ENCODE measurements around the gene CENPV. TPM values are rescaled to one million over a fixed set of nuclear protein-coding genes. Genes with fewer than 3 reads are reported as not detected.
A peak's percentile ranks its signal among the peaks of the same experiment; 100 is the strongest.

The CENPV gene
- polyA plus RNA-seq, 6 donors from 2014 or later = 13.3 to 34.2 (median 15.9) TPM

GRCh38 chr17:16379654-16380053 lies 26.4 kb upstream of the CENPV start:
- Mint-ChIP-seq H3K9me3 (peaks cover 0 to 3% (median 0%) of the 10 kb centered on the region in 7 donors), H3K36me3 (peaks cover 7 to 21% of the 10 kb centered on the region in 2 donors), H3K27me3 (no peaks in the 10 kb centered on the region), H3K27ac (peak overlapping the region in 3 of 6 donors; percentile 27 to 36 (median 34)), H3K4me1 (peaks cover 31 to 39% (median 37%) of the 10 kb centered on the region in 3 donors), H3K4me3 (peak overlapping the region in 2 of 8 donors; percentile 12 to 39)
- ATAC-seq (ENCODE audit: low read depth in 2 of 2) (no peak), DNase-seq (no peak)

GRCh38 chr17:16378636-16379282 lies 25.5 kb upstream of the CENPV start:
- Mint-ChIP-seq H3K4me1 (peaks cover 22 to 30% (median 28%) of the 10 kb centered on the region in 3 donors), H3K27me3 (no peaks in the 10 kb centered on the region), H3K36me3 (peaks cover 7 to 21% of the 10 kb centered on the region in 2 donors), H3K27ac (peak overlapping the region in 2 of 6 donors; percentile 36 to 88), H3K4me3 (peak overlapping the region in 4 of 8 donors; percentile 14 to 42 (median 37)), H3K9me3 (peaks cover 0 to 3% (median 0%) of the 10 kb centered on the region in 7 donors)
- ATAC-seq (ENCODE audit: low read depth in 2 of 2) = no peak
- no peak for DNase-seq

- peak overlapping the region in 1 of 8 donors; percentile 61 for H3K4me3 Mint-ChIP-seq
- H3K36me3 Mint-ChIP-seq = peaks cover 7 to 18% of the 10 kb centered on the region in 2 donors
- no peaks in the 10 kb centered on the region for H3K27me3 Mint-ChIP-seq
- no peak overlapping the region for H3K27ac Mint-ChIP-seq
- ATAC-seq (ENCODE audit: low read depth in 2 of 2) = no peak
- H3K4me1 Mint-ChIP-seq = peaks cover 17 to 22% (median 20%) of the 10 kb centered on the region in 3 donors
- no peak for DNase-seq
- peaks cover 0 to 3% (median 0%) of the 10 kb centered on the region in 7 donors for H3K9me3 Mint-ChIP-seq
Measured at GRCh38 chr17:16377941-16378341, 24.7 kb upstream of the CENPV start.

GRCh38 chr17:16374146-16374938 lies 21.1 kb upstream of the CENPV start:
- no peaks in the 10 kb centered on the region for H3K27me3 Mint-ChIP-seq
- no peaks in the 10 kb centered on the region for H3K4me1 Mint-ChIP-seq
- no peak for DNase-seq
- no peak for ATAC-seq (ENCODE audit: low read depth in 2 of 2)
- no peaks in the 10 kb centered on the region for H3K9me3 Mint-ChIP-seq
- H3K36me3 Mint-ChIP-seq = no peaks in the 10 kb centered on the region
- no peak overlapping the region for H3K4me3 Mint-ChIP-seq
- no peak overlapping the region for H3K27ac Mint-ChIP-seq

- H3K27ac Mint-ChIP-seq = no peak overlapping the region
- H3K9me3 Mint-ChIP-seq = no peaks in the 10 kb centered on the region
- no peaks in the 10 kb centered on the region for H3K27me3 Mint-ChIP-seq
- H3K4me3 Mint-ChIP-seq = no peak overlapping the region
- H3K36me3 Mint-ChIP-seq = no peaks in the 10 kb centered on the region
- no peaks in the 10 kb centered on the region for H3K4me1 Mint-ChIP-seq
- no peak for DNase-seq
- no peak for ATAC-seq (ENCODE audit: low read depth in 2 of 2)
Measured at GRCh38 chr17:16371742-16372141, 18.5 kb upstream of the CENPV start.

- Mint-ChIP-seq H3K36me3 (no peaks in the 10 kb centered on the region), H3K27me3 (no peaks in the 10 kb centered on the region), H3K9me3 (no peaks in the 10 kb centered on the region), H3K27ac (no peak overlapping the region), H3K4me3 (no peak overlapping the region), H3K4me1 (peaks cover 0 to 10% (median 0%) of the 10 kb centered on the region in 3 donors)
- DNase-seq (no peak), ATAC-seq (ENCODE audit: low read depth in 2 of 2) (no peak)
Measured at GRCh38 chr17:16364625-16365024, 11.4 kb upstream of the CENPV start.

GRCh38 chr17:16363749-16364536 lies 10.7 kb upstream of the CENPV start:
- no peaks in the 10 kb centered on the region for H3K27me3 Mint-ChIP-seq
- ATAC-seq (ENCODE audit: low read depth in 2 of 2) (peak; percentile 95 to 96), DNase-seq (peak; percentile 64)
- no peaks in the 10 kb centered on the region for H3K9me3 Mint-ChIP-seq
- peak overlapping the region in 1 of 6 donors; percentile 28 for H3K27ac Mint-ChIP-seq
- peaks cover 0 to 10% (median 0%) of the 10 kb centered on the region in 3 donors for H3K4me1 Mint-ChIP-seq
- peak overlapping the region in 1 of 8 donors; percentile 1 for H3K4me3 Mint-ChIP-seq
- no peaks in the 10 kb centered on the region for H3K36me3 Mint-ChIP-seq

GRCh38 chr17:16361874-16362273 lies 8.6 kb upstream of the CENPV start:
- Mint-ChIP-seq H3K27me3 (no peaks in the 10 kb centered on the region), H3K9me3 (no peaks in the 10 kb centered on the region), H3K27ac (no peak overlapping the region), H3K4me3 (no peak overlapping the region), H3K36me3 (no peaks in the 10 kb centered on the region), H3K4me1 (peaks cover 0 to 10% (median 0%) of the 10 kb centered on the region in 3 donors)
- DNase-seq (no peak), ATAC-seq (ENCODE audit: low read depth in 2 of 2) (no peak)

- no peak for DNase-seq
- no peaks in the 10 kb centered on the region for H3K9me3 Mint-ChIP-seq
- peaks cover 0 to 5% (median 0%) of the 10 kb centered on the region in 3 donors for H3K4me1 Mint-ChIP-seq
- ATAC-seq (ENCODE audit: low read depth in 2 of 2) = no peak
- no peaks in the 10 kb centered on the region for H3K36me3 Mint-ChIP-seq
- peak overlapping the region in 1 of 8 donors; percentile 30 for H3K4me3 Mint-ChIP-seq
- H3K27ac Mint-ChIP-seq = no peak overlapping the region
- H3K27me3 Mint-ChIP-seq = no peaks in the 10 kb centered on the region
Measured at GRCh38 chr17:16358394-16358793, 5.1 kb upstream of the CENPV start.

- peak overlapping the region; percentile 15 to 88 (median 68) for H3K4me3 Mint-ChIP-seq
- H3K27ac Mint-ChIP-seq = peak overlapping the region in 1 of 6 donors; percentile 69
- H3K9me3 Mint-ChIP-seq = no peaks in the 10 kb centered on the region
- no peaks in the 10 kb centered on the region for H3K27me3 Mint-ChIP-seq
- no peak for DNase-seq
- H3K4me1 Mint-ChIP-seq = peaks cover 6 to 14% (median 9%) of the 10 kb centered on the region in 3 donors
- no peak for ATAC-seq (ENCODE audit: low read depth in 2 of 2)
- H3K36me3 Mint-ChIP-seq = no peaks in the 10 kb centered on the region
Measured at GRCh38 chr17:16354585-16354984, 1.3 kb upstream of the CENPV start.

- DNase-seq = peak; percentile 38
- peak overlapping the region; percentile 84 to 97 (median 94) for H3K4me3 Mint-ChIP-seq
- ATAC-seq (ENCODE audit: low read depth in 2 of 2) = peak; percentile 62 to 68
- H3K9me3 Mint-ChIP-seq = no peaks in the 10 kb centered on the region
- H3K36me3 Mint-ChIP-seq = no peaks in the 10 kb centered on the region
- H3K27me3 Mint-ChIP-seq = no peaks in the 10 kb centered on the region
- H3K27ac Mint-ChIP-seq = peak overlapping the region in 3 of 6 donors; percentile 25 to 85 (median 75)
- H3K4me1 Mint-ChIP-seq = peaks cover 6 to 14% (median 9%) of the 10 kb centered on the region in 3 donors
Measured at GRCh38 chr17:16352667-16353316, 477 bp downstream of the CENPV start.

GRCh38 chr17:16352303-16352666 lies 984 bp downstream of the CENPV start:
- no peak for ATAC-seq (ENCODE audit: low read depth in 2 of 2)
- no peaks in the 10 kb centered on the region for H3K36me3 Mint-ChIP-seq
- peaks cover 6 to 14% (median 9%) of the 10 kb centered on the region in 3 donors for H3K4me1 Mint-ChIP-seq

GRCh38 chr17:16351831-16352230 lies 1.4 kb downstream of the CENPV start:
- DNase-seq (no peak), ATAC-seq (ENCODE audit: low read depth in 2 of 2) (no peak)
- H3K27ac Mint-ChIP-seq = peak overlapping the region in 4 of 6 donors; percentile 12 to 44 (median 22)
- no peaks in the 10 kb centered on the region for H3K27me3 Mint-ChIP-seq
- H3K36me3 Mint-ChIP-seq = no peaks in the 10 kb centered on the region
- no peaks in the 10 kb centered on the region for H3K9me3 Mint-ChIP-seq
- peak overlapping the region; percentile 84 to 97 (median 94) for H3K4me3 Mint-ChIP-seq
- peaks cover 6 to 14% (median 9%) of the 10 kb centered on the region in 3 donors for H3K4me1 Mint-ChIP-seq

More at GRCh38 chr17:16352303-16352666, 984 bp downstream of the CENPV start:
- Mint-ChIP-seq H3K4me3 (peak overlapping the region; percentile 84 to 97 (median 94)), H3K27ac (peak overlapping the region; percentile 12 to 85 (median 56)), H3K9me3 (no peaks in the 10 kb centered on the region), H3K27me3 (no peaks in the 10 kb centered on the region)
- peak; percentile 2 for DNase-seq

Measured in naive B cell (primary cell).